ENCODE measurements around the gene FREM1.
A peak's percentile ranks its signal among the peaks of the same experiment; 100 is the strongest.

Gene FREM1

GRCh38 chr9:14748373-14748772 is 161.9 kb downstream of the FREM1 start:
- no peak for DNase-seq

GRCh38 chr9:14747111-14747510 is 163.1 kb downstream of the FREM1 start:
- DNase-seq: no peak

- no peak for DNase-seq
These were observed 163.6 kb downstream of the FREM1 start for GRCh38 chr9:14746626-14747025.

GRCh38 chr9:14744768-14745167 is 165.5 kb downstream of the FREM1 start:
- no peak for DNase-seq

- no peak for DNase-seq
These were observed 168.9 kb downstream of the FREM1 start for GRCh38 chr9:14741369-14741768.

GRCh38 chr9:14733133-14733532 is 177.1 kb downstream of the FREM1 start:
- no peak for DNase-seq

GRCh38 chr9:14731294-14731981 is 178.8 kb downstream of the FREM1 start:
- DNase-seq: no peak

GRCh38 chr9:14730461-14730898 is 179.7 kb downstream of the FREM1 start:
- no peak for DNase-seq

GRCh38 chr9:14723301-14723700 is 186.9 kb downstream of the FREM1 start:
- no peak for DNase-seq

- DNase-seq: no peak
These were observed 187.7 kb downstream of the FREM1 start, which contains the start of gene CER1 for GRCh38 chr9:14722391-14723035. TSS of gene CER1 (minus strand) at chr9:14722733. CDS start at chr9:14722672, 61 bp downstream.

- DNase-seq: no peak
These were observed 190.9 kb downstream of the FREM1 start for GRCh38 chr9:14719231-14719923.

- DNase-seq: no peak
These were observed 195.1 kb downstream of the FREM1 start for GRCh38 chr9:14715102-14715501.

- DNase-seq: no peak
These were observed 197.0 kb downstream of the FREM1 start for GRCh38 chr9:14713187-14713767.

GRCh38 chr9:14710804-14711203 is 199.4 kb downstream of the FREM1 start:
- no peak for DNase-seq

GRCh38 chr9:14706530-14707140 is 203.6 kb downstream of the FREM1 start:
- no peak for DNase-seq

GRCh38 chr9:14705079-14705478 is 205.1 kb downstream of the FREM1 start:
- DNase-seq: no peak

- DNase-seq: no peak
These were observed 205.9 kb downstream of the FREM1 start for GRCh38 chr9:14704281-14704680.

- DNase-seq: no peak
These were observed 208.0 kb downstream of the FREM1 start for GRCh38 chr9:14702200-14702720.

GRCh38 chr9:14693251-14693861 is 216.9 kb downstream of the FREM1 start, which contains the start of gene ZDHHC21:
TSS of gene ZDHHC21 (minus strand) at chr9:14693432. CDS start at chr9:14674340, 19,092 bp downstream.
- DNase-seq: peak; percentile 64 to 71

- DNase-seq: peak; percentile 28 to 38
These were observed 217.6 kb downstream of the FREM1 start for GRCh38 chr9:14692470-14693250.
